Breast epithelium (tissue), 4 donors: Measurements from ENCODE around the gene ZNF575. TPM values are rescaled to one million over a fixed set of nuclear protein-coding genes. Genes with fewer than 3 reads are reported as not detected.
A peak's percentile ranks its signal among the peaks of the same experiment; 100 is the strongest.

Experiments
- DNase-seq, 2 donors: peaks; one replicate each; pipeline ENCODE4 v3.0.0-alpha.2; 2019; ENCODE audit warnings: low spot score in 2 of 2
- H3K27ac ChIP-seq, 2 donors: fragments of 200-600 bp; sonication (generic) in 1 of 2; one replicate each; pipeline ENCODE4 v1.5.1; 2016 to 2019; ENCODE audit warnings: mild to moderate bottlenecking in 1 of 2
- H3K27me3 ChIP-seq, 2 donors: fragments of 200-600 bp; sonication (generic) in 1 of 2; one replicate each; pipeline versions ENCODE4 v1.5.1 to v1.6.0; 2017 to 2019; ENCODE audit warnings: control low read depth in 1 of 2, mild to moderate bottlenecking in 1 of 2
- H3K36me3 ChIP-seq: fragments of 200-600 bp; one replicate; pipeline ENCODE4 v1.5.1; 2019
- H3K4me1 ChIP-seq, 2 donors: fragments of 200-600 bp; sonication (generic); one replicate each; pipeline ENCODE4 v1.5.1; 2016 to 2019; ENCODE audit warnings: control low read depth in 1 of 2
- H3K4me3 ChIP-seq, 3 donors: fragments of 200-600 bp; sonication (generic); 1 replicate in 2 of 3; 2 replicates in 1 of 3; pipeline ENCODE4 v1.5.1; 2016 to 2019; ENCODE audit warnings: mild to moderate bottlenecking in 3 of 3, moderate library complexity in 2 of 3
- H3K9me3 ChIP-seq, 2 donors: fragments of 200-600 bp; sonication (generic) in 1 of 2; one replicate each; pipeline ENCODE4 v1.5.1; 2016 to 2019; ENCODE audit warnings: control low read depth in 1 of 2
- CTCF ChIP-seq, 3 donors: fragments of 450-650 bp; IDR thresholded peaks; one replicate each; pipeline ENCODE4 v1.5.1; 2016 to 2017; ENCODE audit warnings: antibody characterized with exemption in 3 of 3, mild to moderate bottlenecking in 3 of 3, moderate library complexity in 3 of 3
- POLR2A ChIP-seq: fragments of 450-650 bp; IDR thresholded peaks from one replicate; pipeline ENCODE4 v1.6.1; 2016; ENCODE audit warnings: antibody characterized with exemption, mild to moderate bottlenecking, moderate library complexity
- POLR2AphosphoS5 ChIP-seq, 3 donors: sonication (generic); formaldehyde crosslinking; IDR thresholded peaks; one replicate each; pipeline ENCODE4 v1.6.1; 2017; ENCODE audit warnings: antibody characterized with exemption in 3 of 3
- intact Hi-C: fragments of 100-400 bp; cut with DNase I; formaldehyde crosslinking; loops from one replicate; pipeline ENCODE4 v1.15.1; 2023; ENCODE audit warnings: low total_unique reads
- total RNA-seq, 3 donors: library from RNA; depleted of rRNA; stranded (reverse); fragments of >200 nt; gene quantifications; one replicate each; pipeline ENCODE4 v1.1.0, GENCODE V29; 2016

Gene ZNF575
- total RNA-seq, 3 donors from 2014 or later = 0.59 to 0.98 (median 0.64) TPM

- H3K27ac ChIP-seq = peak within 1 kb of the TSS; percentile 93 to 95
- peak; percentile 39 to 72 (median 56) for TF ChIP-seq POLR2AphosphoS5 (IDR thresholded peaks at IDR 0.05)
- no peak for TF ChIP-seq CTCF (IDR thresholded peaks at IDR 0.05)
- peak; percentile 66 for TF ChIP-seq POLR2A
- H3K27me3 ChIP-seq = no peaks in the 10 kb centered on the region
- H3K4me3 ChIP-seq = peak within 1 kb of the TSS; percentile 73 to 86 (median 85)
- peaks cover 4 to 8% of the 10 kb centered on the region in 2 donors for H3K4me1 ChIP-seq
- H3K9me3 ChIP-seq = no peaks in the 10 kb centered on the region
- H3K36me3 ChIP-seq = no peaks in the 10 kb centered on the region
- intact Hi-C loops = no loop called here
- DNase-seq = peak; percentile 63 to 73
Observed at GRCh38 chr19:43526884-43527859, 5.8 kb upstream of the ZNF575 start, which contains the start of gene ETHE1. TSS of gene ETHE1 (minus strand) at chr19:43527201. CDS start at chr19:43527177, 24 bp downstream.

DNA sequence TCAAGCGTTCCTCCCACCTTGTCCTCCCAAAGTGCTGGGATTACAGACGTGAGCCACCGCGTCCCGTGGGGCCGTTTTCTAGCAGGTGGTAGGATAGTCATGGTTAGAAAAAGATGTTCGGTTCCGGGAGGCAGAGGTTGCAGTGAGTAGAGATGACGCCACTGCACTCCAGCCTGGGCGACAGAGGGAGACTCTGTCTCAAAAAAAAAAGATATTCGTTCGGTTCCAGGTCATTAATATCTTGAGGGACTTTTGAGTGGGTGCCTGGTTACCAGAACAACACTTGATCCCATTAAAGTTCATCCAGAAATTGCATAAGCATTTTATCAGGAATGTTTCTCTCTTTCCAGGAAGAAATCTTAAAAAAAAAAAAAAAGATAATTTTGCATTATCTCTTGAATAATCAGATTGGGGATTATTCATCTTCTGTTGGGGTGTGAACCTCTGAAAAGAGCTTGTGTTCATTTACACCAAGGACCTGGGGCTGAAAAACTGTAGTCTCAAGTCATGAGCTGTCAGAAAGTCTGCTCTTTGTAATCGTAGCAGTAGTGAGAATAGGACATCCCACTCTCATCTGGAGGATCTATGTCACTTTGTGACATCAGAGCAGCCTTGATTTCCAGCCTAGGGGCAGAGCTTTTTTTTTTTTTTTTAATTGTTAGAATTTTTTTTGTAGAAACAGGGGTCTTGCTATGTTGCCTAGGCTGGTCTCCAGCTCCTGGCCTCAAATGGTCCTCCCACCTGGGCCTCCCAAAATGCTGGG lies 4.9 kb upstream of the ZNF575 start:
- H3K4me1 ChIP-seq = peaks cover 4 to 8% of the 10 kb centered on the region in 2 donors
- H3K4me3 ChIP-seq = peak overlapping the region; percentile 73 to 86 (median 85)
- peak; percentile 28 to 87 (median 38) for TF ChIP-seq POLR2AphosphoS5 (IDR thresholded peaks at IDR 0.05)
- TF ChIP-seq CTCF (IDR thresholded peaks at IDR 0.05) = no peak
- H3K27me3 ChIP-seq = no peaks in the 10 kb centered on the region
- H3K27ac ChIP-seq = peak overlapping the region; percentile 93 to 95
- no peaks in the 10 kb centered on the region for H3K9me3 ChIP-seq
- no peaks in the 10 kb centered on the region for H3K36me3 ChIP-seq
- DNase-seq = peak in 1 of 2 donors; percentile 45
- intact Hi-C loops = no loop called here

GRCh38 chr19:43532571-43532961 lies 422 bp upstream of the ZNF575 start:
- no peaks in the 10 kb centered on the region for H3K4me1 ChIP-seq
- H3K4me3 ChIP-seq = peak overlapping the region; percentile 54 to 71 (median 66)
- H3K27me3 ChIP-seq = no peaks in the 10 kb centered on the region
- intact Hi-C loops = loop anchor here (10.0 kb wide), 1 partner anchor 62 kb away; the partner anchor contains the start of genes IRGQ and ZNF576
- no peaks in the 10 kb centered on the region for H3K9me3 ChIP-seq
- H3K36me3 ChIP-seq = no peaks in the 10 kb centered on the region
- DNase-seq = peak; percentile 55 to 59
- TF ChIP-seq CTCF (IDR thresholded peaks at IDR 0.05) (no peak), POLR2AphosphoS5 (IDR thresholded peaks at IDR 0.05) (no peak), POLR2A (no peak)
- peak overlapping the region; percentile 78 to 87 for H3K27ac ChIP-seq

DNA sequence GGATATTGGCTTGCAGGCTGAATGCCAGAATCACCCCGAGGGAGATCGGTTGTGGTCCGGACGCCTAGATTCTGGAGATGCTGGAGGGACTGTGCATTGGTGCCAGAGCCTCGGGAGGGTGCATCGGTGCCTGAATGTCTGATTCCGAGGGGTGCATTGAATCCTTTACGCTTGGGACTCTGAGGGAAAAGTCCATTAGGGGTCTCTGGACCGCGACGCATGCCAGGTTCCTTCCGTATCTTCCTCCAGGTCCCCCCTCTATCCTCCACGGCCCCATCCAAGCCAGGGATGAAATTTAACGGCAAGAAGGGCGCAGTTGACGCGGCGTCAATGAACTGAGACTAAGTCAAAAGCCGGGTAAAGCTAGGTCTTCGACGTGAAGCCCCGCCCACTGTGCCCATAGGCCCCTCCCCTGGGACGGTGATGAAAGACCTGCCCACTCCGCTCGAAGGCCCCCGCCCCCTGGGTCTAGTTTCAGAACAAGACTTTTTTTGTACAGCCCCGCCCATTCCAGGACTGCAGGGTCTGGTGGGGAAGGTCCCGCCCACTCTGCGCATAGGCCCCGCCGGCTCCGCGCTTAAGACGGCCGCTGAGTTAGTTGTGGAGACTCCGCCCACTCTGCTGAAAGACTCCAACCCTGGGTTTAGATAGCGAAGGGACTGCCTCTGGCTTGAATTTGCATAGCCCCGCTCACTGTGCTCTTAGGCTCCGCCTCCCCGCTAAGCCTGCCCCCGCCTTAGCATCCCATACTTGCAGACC lies 737 bp downstream of the ZNF575 start:
- TF ChIP-seq CTCF (IDR thresholded peaks at IDR 0.05) (no peak), POLR2A (no peak), POLR2AphosphoS5 (IDR thresholded peaks at IDR 0.05) (no peak)
- intact Hi-C loops = loop anchor here (10.0 kb wide), 1 partner anchor 61 kb away; the partner anchor contains the start of genes IRGQ and ZNF576
- Histone ChIP-seq H3K27ac (peak overlapping the region; percentile 82 to 87), H3K4me1 (no peaks in the 10 kb centered on the region), H3K36me3 (no peaks in the 10 kb centered on the region), H3K27me3 (no peaks in the 10 kb centered on the region), H3K9me3 (no peaks in the 10 kb centered on the region), H3K4me3 (peak overlapping the region; percentile 54 to 71 (median 66))
- DNase-seq = peak; percentile 97 to 99
